Keratinocyte (primary cell): Measurements from ENCODE around the gene TFB1M. TPM values are rescaled to one million over a fixed set of nuclear protein-coding genes. Genes with fewer than 3 reads are reported as not detected.

Experiments
- DNase-seq: peaks from one replicate; pipeline ENCODE4 v3.0.0-alpha.2; 2011; ENCODE audit warnings: low read depth, missing footprints, low spot score
- FAIRE-seq: peaks from 2 replicates; lab custom pipeline; 2011; peaks lifted over from hg19 to GRCh38; lab: Jason Lieb, UNC
- H2AFZ ChIP-seq: 2 replicates; pipeline ENCODE4 v1.6.0; 2012; ENCODE audit warnings: low read length, control low read depth, inconsistent platforms; ENCODE audit not compliant: control insufficient read depth
- H3K27ac ChIP-seq: 2 replicates; pipeline ENCODE4 v1.5.1; 2011; ENCODE audit warnings: low read length; ENCODE audit not compliant: control insufficient read depth, insufficient read depth
- H3K27me3 ChIP-seq: 3 replicates; pipeline ENCODE4 v1.6.0; 2011; ENCODE audit warnings: low read length; ENCODE audit not compliant: control insufficient read depth, insufficient read depth; ENCODE audit errors: extremely low read depth
- H3K36me3 ChIP-seq, 2 experiments: 2 replicates in 1 of 2; 3 replicates in 1 of 2; pipeline ENCODE4 v1.5.1; 2011; ENCODE audit warnings: low read length in 2 of 2, mild to moderate bottlenecking in 1 of 2; ENCODE audit not compliant: control insufficient read depth in 2 of 2, insufficient read depth in 2 of 2; ENCODE audit errors: extremely low read depth in 1 of 2
- H3K4me1 ChIP-seq: 3 replicates; pipeline ENCODE4 v1.5.1; 2011; ENCODE audit warnings: low read length; ENCODE audit not compliant: control insufficient read depth, insufficient read depth; ENCODE audit errors: extremely low read depth
- H3K4me2 ChIP-seq: 3 replicates; pipeline ENCODE4 v1.6.0; 2011; ENCODE audit warnings: low read depth, low read length; ENCODE audit not compliant: control insufficient read depth, insufficient read depth; ENCODE audit errors: extremely low read depth
- H3K4me3 ChIP-seq, 3 experiments: fragments of 200-600 bp in 1 of 3; sonication (generic) in 1 of 3; 2 replicates in 2 of 3; 3 replicates in 1 of 3; pipeline ENCODE4 v1.5.1; 2011 to 2016; ENCODE audit warnings: low read length in 3 of 3, mild to moderate bottlenecking in 3 of 3, control low read depth in 2 of 3, inconsistent platforms in 1 of 3, low read depth in 1 of 3, mixed read lengths in 1 of 3, mixed run types in 1 of 3, moderate library complexity in 1 of 3; ENCODE audit not compliant: control insufficient read depth in 2 of 3, insufficient read depth in 2 of 3; ENCODE audit errors: extremely low read depth in 1 of 3
- H3K79me2 ChIP-seq: 2 replicates; pipeline ENCODE4 v1.6.0; 2012; ENCODE audit warnings: low read length; ENCODE audit not compliant: control insufficient read depth, insufficient read depth
- H3K9ac ChIP-seq: 3 replicates; pipeline ENCODE4 v1.6.0; 2011; ENCODE audit warnings: low read length; ENCODE audit not compliant: control insufficient read depth, insufficient read depth; ENCODE audit errors: extremely low read depth
- H3K9me1 ChIP-seq: 3 replicates; pipeline ENCODE4 v1.6.0; 2011; ENCODE audit warnings: low read length; ENCODE audit not compliant: control insufficient read depth, insufficient read depth; ENCODE audit errors: extremely low read depth
- H3K9me3 ChIP-seq: 2 replicates; pipeline ENCODE4 v1.5.1; 2012; ENCODE audit warnings: low read depth, low read length; ENCODE audit not compliant: control insufficient read depth
- H4K20me1 ChIP-seq: 3 replicates; pipeline ENCODE4 v1.6.0; 2011; ENCODE audit warnings: low read length; ENCODE audit not compliant: control insufficient read depth, insufficient read depth; ENCODE audit errors: extremely low read depth
- CTCF ChIP-seq, 3 experiments: IDR thresholded peaks in 1 of 3; conservative IDR thresholded peaks in 1 of 3; optimal IDR thresholded peaks in 1 of 3; 2 replicates in 2 of 3; 3 replicates in 1 of 3; pipeline versions ENCODE3 to v1.5.1; 2011; ENCODE audit warnings: low read length in 3 of 3, mild to moderate bottlenecking in 3 of 3, moderate library complexity in 2 of 3, control low read depth in 1 of 3, inconsistent platforms in 1 of 3; ENCODE audit not compliant: insufficient read depth in 2 of 3; ENCODE audit errors: extremely low read depth in 1 of 3
- EZH2 ChIP-seq: IDR thresholded peaks from one replicate; pipeline ENCODE4 v1.6.1; 2012; ENCODE audit warnings: inconsistent platforms, mild to moderate bottlenecking, low read length, moderate library complexity
- dilution Hi-C: fragments of 300-500 bp; cut with MboI; formaldehyde crosslinking; loops from one replicate; pipeline ENCODE4 v1.7.0; 2020; ENCODE audit warnings: low sequenced_read_pairs; ENCODE audit not compliant: extremely low pct_ligation_motif_present
- polyA plus RNA-seq, 5 experiments: library from polyadenylated mRNA; depleted of rRNA in 3 of 5; stranded (reverse) in 3 of 5; stranded (forward) in 1 of 5; unstranded in 1 of 5; fragments of >200 nt; gene quantifications; 1 replicate in 1 of 5; 2 replicates in 3 of 5; 3 replicates in 1 of 5; pipeline versions ENCODE4 v1.2.1 to v1.2.3, GENCODE V29; 2011 to 2012; ENCODE audit warnings: missing spikeins in 2 of 5, low read depth in 1 of 5, low replicate concordance in 1 of 5

The TFB1M gene
- polyA plus RNA-seq, 1 donor (not counting 4 experiments of a cell fraction or from before 2014, with no cell fraction given): 38.6 TPM

DNA sequence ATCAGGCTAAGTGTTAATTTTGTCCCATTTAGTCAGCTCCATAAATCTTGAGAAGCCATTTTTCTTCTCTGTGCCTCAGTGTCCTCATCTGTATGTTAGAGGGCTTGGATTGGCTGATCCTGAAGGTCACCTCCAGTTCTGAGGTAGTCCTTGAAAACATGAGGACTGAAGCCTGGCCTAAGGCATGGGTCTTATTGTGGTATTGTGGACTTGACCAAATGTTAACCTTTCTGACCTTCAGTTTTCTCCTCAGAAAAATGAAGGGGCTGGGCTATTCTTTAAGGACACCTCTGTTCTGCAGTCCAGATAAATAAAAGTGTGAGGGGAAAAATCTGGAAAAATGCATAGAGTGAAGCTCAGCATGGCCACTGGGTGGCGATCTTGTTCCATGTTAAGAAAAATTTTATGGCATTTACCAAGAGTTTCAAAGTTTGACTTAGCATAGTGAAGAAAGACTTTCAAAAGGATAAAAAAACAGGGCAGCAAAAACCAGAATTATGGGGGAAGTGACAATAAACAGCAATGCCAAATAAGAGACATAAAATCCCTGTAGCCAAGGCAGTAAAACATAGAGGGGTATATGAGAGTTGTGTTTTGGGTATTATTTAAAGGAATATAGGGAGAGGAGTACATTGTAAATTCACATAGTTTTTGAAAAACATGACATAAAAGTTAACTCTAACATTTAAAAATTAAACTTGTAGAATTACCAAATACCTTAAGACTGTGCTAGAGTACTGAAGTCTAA lies 13.2 kb upstream of the TFB1M start:
- H3K27ac ChIP-seq: no peak overlapping the region
- no peaks in the 10 kb centered on the region for H4K20me1 ChIP-seq
- H3K27me3 ChIP-seq: no peaks in the 10 kb centered on the region
- H3K4me3 ChIP-seq: no peak overlapping the region
- peak; percentile 78 for FAIRE-seq
- no peaks in the 10 kb centered on the region for H3K9me1 ChIP-seq
- dilution Hi-C loops: no loop called here
- H2AFZ ChIP-seq: no peak overlapping the region
- H3K9me3 ChIP-seq: no peaks in the 10 kb centered on the region
- TF ChIP-seq CTCF (optimal IDR thresholded peaks at IDR 0.05 in 1 of 3, IDR thresholded peaks at IDR 0.05 in 1 of 3, conservative IDR thresholded peaks at IDR 0.05 in 1 of 3; ENCODE audit: extremely low read depth in 1 of 3, insufficient read depth in 2 of 3, low read length in 3 of 3): peak; percentile 46 to 73 (median 52)
- TF ChIP-seq EZH2: no peak
- no peak for DNase-seq
- H3K4me1 ChIP-seq: no peaks in the 10 kb centered on the region
- H3K36me3 ChIP-seq: no peaks in the 10 kb centered on the region
- H3K79me2 ChIP-seq: no peaks in the 10 kb centered on the region
- H3K9ac ChIP-seq: no peak overlapping the region
- H3K4me2 ChIP-seq: no peak overlapping the region

GRCh38 chr6:155325700-155326516 lies 11.6 kb upstream of the TFB1M start:
- H3K27me3 ChIP-seq: no peaks in the 10 kb centered on the region
- no peaks in the 10 kb centered on the region for H3K4me1 ChIP-seq
- TF ChIP-seq CTCF (optimal IDR thresholded peaks at IDR 0.05 in 1 of 3, IDR thresholded peaks at IDR 0.05 in 1 of 3, conservative IDR thresholded peaks at IDR 0.05 in 1 of 3; ENCODE audit: extremely low read depth in 1 of 3, insufficient read depth in 2 of 3, low read length in 3 of 3): no peak
- TF ChIP-seq EZH2: no peak
- no peaks in the 10 kb centered on the region for H3K9me1 ChIP-seq
- H4K20me1 ChIP-seq: no peaks in the 10 kb centered on the region
- no peak overlapping the region for H3K4me3 ChIP-seq
- no peaks in the 10 kb centered on the region for H3K36me3 ChIP-seq
- no peaks in the 10 kb centered on the region for H3K79me2 ChIP-seq
- peak; percentile 17 for FAIRE-seq
- no peak overlapping the region for H3K27ac ChIP-seq
- no peak for DNase-seq
- H3K9ac ChIP-seq: no peak overlapping the region
- H2AFZ ChIP-seq: no peak overlapping the region
- H3K9me3 ChIP-seq: no peaks in the 10 kb centered on the region
- H3K4me2 ChIP-seq: no peak overlapping the region
- dilution Hi-C loops: no loop called here
